Measurements from ENCODE around the gene CFAP77. TPM values are rescaled to one million over a fixed set of nuclear protein-coding genes. Genes with fewer than 3 reads are reported as not detected.

CFAP77 gene
- total and polyA plus RNA-seq, 2 of the 13 experiments (the other 11 are each of a cell fraction or from before 2014, with no cell fraction given), result not detected

DNA sequence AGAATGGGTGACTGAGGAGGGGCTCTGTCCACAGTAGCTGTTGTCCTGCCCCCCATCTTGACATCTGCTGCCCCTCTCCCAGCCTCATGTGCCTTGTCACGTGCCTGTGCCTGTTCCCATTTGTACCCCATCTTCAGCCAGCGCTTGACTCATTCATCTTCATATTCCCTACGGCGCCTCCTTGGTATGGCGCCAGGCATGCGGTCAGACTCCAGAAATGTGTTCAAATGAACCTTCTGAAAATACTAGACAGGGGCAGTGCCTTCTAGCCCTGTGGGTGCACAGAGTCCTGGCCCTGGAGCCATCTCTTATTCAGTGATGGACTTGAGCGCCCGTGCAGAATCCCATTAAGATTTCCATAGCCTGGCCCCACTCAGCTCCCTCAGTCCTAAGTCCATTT is 46.2 kb downstream of the CFAP77 start (continued):
- TF ChIP-seq, protein P1, sequence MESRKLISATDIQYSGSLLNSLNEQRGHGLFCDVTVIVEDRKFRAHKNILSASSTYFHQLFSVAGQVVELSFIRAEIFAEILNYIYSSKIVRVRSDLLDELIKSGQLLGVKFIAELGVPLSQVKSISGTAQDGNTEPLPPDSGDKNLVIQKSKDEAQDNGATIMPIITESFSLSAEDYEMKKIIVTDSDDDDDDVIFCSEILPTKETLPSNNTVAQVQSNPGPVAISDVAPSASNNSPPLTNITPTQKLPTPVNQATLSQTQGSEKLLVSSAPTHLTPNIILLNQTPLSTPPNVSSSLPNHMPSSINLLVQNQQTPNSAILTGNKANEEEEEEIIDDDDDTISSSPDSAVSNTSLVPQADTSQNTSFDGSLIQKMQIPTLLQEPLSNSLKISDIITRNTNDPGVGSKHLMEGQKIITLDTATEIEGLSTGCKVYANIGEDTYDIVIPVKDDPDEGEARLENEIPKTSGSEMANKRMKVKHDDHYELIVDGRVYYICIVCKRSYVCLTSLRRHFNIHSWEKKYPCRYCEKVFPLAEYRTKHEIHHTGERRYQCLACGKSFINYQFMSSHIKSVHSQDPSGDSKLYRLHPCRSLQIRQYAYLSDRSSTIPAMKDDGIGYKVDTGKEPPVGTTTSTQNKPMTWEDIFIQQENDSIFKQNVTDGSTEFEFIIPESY (CRISPR knock-in tag; IDR thresholded peaks at IDR 0.05), result 0 out of 2 replicates have a peak, but pooled peaks have one; percentile 23

DNA sequence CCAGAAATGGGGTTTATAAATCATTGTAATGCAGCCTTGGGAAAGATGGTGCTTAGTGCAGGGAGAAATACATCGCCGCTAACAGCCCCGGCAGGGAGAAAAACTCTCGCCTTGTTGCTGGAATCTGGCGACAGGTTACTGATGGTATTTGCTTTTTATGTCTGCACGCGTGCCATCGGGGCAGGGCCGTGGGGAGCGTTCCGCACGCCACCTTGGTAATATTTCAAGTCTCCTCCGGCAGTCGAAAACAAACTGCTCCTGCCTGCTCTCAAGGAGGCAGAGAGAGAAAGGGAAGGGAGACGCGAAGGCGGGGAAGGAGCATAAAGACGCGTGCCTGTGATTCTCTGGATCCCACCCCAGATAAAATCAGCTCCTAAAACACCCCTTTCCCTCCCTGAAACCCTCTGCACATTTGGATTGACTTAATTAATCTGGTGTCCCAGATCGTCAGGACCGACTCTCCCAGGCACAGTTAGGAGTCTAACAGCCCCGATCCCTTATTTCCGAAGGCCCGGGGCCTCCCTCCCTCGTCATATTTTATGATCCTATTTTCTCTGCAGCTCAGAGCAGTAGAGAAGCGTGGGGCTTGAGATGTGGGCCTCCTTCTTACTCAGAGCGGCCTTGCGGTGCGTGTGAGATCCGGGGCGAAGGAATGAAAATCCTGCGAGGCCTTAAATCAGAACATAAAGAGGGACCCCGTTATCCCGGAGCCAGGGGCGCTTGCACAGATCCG is 47.7 kb downstream of the CFAP77 start:
- Histone ChIP-seq H3K27me3 (ENCODE audit: control insufficient read depth in 1 of 2, insufficient read depth in 2 of 2, low read length in 2 of 2) (peaks cover 1 to 41% of the 10 kb centered on the region in 2 experiments), H3K4me3 (replicated peaks in 1 of 3; ENCODE audit: insufficient read depth in 1 of 3, low read depth in 2 of 3, low read length in 3 of 3) (no peak overlapping the region), H3K27ac (ENCODE audit: extremely low read length, insufficient read depth, low read length) (no peak overlapping the region), H3K9me3 (ENCODE audit: low read length) (no peaks in the 10 kb centered on the region), H3K4me2 (ENCODE audit: low read depth, low read length) (no peak overlapping the region), H4K20me1 (ENCODE audit: insufficient read depth, low read length) (no peaks in the 10 kb centered on the region), H3K4me1 (ENCODE audit: insufficient read depth, low read length) (no peaks in the 10 kb centered on the region), H3K36me3 (replicated peaks in 1 of 2; ENCODE audit: control insufficient read depth in 1 of 2, insufficient read depth in 2 of 2, low read length in 2 of 2) (no peaks in the 10 kb centered on the region), H2AFZ (ENCODE audit: low read length) (no peak overlapping the region), H3K79me2 (ENCODE audit: insufficient read depth, low read length) (no peaks in the 10 kb centered on the region), H3K9ac (ENCODE audit: insufficient read depth, low read depth, low read length) (no peak overlapping the region)
- ATAC-seq, result no peak
- intact Hi-C loops (cut with micrococcal nuclease; ENCODE audit: unreplicated experiment), result no loop called here
- DNase-seq (ENCODE audit: low spot score), result no peak
- ChIA-PET POLR2A (no interaction called here), CTCF (ENCODE audit: low intra/inter-chr PET ratio, low total read pairs) (no interaction called here)
- no peak for FAIRE-seq
- no TSS peak for BruUV-seq (replicated peaks)
- in situ Hi-C loops (cut with HindIII; ENCODE audit: extremely low pct_ligation_motif_present, low pct_unique_long_range_greater_than_20kb), result no loop called here
- 46% methylated on average over 31 of the region's 36 CpGs for WGBS (ENCODE audit: low lambda C conversion rate)
- TF ChIP-seq IKZF1 (IDR thresholded peaks at IDR 0.05) (no peak), SMYD3 (CRISPR knock-in tag; IDR thresholded peaks at IDR 0.05) (no peak), EP300 (IDR thresholded peaks at IDR 0.05; ENCODE audit: low read depth in 2 of 2, low read length in 2 of 2) (no peak), EP300 (CRISPR knock-in tag; IDR thresholded peaks at IDR 0.05; ENCODE audit: borderline replicate concordance) (no peak), ZBTB38 (CRISPR knock-in tag; IDR thresholded peaks at IDR 0.05) (no peak), ATF1 (CRISPR knock-in tag; IDR thresholded peaks at IDR 0.05) (no peak)
- TF ChIP-seq, protein P2, sequence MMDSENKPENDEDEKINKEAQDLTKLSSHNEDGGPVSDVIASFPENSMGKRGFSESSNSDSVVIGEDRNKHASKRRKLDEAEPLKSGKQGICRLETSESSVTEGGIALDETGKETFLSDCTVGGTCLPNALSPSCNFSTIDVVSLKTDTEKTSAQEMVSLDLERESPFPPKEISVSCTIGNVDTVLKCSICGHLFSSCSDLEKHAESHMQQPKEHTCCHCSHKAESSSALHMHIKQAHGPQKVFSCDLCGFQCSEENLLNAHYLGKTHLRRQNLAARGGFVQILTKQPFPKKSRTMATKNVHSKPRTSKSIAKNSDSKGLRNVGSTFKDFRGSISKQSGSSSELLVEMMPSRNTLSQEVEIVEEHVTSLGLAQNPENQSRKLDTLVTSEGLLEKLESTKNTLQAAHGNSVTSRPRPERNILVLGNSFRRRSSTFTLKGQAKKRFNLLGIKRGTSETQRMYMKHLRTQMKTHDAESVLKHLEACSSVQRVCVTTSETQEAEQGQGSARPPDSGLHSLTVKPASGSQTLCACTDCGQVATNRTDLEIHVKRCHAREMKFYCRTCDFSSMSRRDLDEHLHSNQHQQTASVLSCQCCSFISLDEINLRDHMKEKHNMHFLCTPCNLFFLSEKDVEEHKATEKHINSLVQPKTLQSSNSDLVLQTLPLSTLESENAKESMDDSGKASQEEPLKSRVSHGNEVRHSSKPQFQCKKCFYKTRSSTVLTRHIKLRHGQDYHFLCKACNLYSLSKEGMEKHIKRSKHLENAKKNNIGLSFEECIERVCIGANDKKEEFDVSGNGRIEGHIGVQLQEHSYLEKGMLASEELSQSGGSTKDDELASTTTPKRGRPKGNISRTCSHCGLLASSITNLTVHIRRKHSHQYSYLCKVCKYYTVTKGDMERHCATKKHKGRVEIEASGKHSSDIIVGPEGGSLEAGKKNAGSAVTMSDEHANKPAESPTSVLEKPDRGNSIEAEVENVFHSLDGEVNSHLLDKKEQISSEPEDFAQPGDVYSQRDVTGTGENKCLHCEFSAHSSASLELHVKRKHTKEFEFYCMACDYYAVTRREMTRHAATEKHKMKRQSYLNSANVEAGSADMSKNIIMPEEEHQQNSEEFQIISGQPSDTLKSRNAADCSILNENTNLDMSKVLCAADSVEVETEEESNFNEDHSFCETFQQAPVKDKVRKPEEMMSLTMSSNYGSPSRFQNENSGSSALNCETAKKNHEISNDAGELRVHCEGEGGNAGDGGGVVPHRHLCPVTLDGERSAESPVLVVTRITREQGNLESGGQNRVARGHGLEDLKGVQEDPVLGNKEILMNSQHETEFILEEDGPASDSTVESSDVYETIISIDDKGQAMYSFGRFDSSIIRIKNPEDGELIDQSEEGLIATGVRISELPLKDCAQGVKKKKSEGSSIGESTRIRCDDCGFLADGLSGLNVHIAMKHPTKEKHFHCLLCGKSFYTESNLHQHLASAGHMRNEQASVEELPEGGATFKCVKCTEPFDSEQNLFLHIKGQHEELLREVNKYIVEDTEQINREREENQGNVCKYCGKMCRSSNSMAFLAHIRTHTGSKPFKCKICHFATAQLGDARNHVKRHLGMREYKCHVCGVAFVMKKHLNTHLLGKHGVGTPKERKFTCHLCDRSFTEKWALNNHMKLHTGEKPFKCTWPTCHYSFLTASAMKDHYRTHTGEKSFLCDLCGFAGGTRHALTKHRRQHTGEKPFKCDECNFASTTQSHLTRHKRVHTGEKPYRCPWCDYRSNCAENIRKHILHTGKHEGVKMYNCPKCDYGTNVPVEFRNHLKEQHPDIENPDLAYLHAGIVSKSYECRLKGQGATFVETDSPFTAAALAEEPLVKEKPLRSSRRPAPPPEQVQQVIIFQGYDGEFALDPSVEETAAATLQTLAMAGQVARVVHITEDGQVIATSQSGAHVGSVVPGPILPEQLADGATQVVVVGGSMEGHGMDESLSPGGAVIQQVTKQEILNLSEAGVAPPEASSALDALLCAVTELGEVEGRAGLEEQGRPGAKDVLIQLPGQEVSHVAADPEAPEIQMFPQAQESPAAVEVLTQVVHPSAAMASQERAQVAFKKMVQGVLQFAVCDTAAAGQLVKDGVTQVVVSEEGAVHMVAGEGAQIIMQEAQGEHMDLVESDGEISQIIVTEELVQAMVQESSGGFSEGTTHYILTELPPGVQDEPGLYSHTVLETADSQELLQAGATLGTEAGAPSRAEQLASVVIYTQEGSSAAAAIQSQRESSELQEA (CRISPR knock-in tag; IDR thresholded peaks at IDR 0.05; ENCODE audit: not compliant biosample characterization), result no peak
- TF ChIP-seq, protein P3, sequence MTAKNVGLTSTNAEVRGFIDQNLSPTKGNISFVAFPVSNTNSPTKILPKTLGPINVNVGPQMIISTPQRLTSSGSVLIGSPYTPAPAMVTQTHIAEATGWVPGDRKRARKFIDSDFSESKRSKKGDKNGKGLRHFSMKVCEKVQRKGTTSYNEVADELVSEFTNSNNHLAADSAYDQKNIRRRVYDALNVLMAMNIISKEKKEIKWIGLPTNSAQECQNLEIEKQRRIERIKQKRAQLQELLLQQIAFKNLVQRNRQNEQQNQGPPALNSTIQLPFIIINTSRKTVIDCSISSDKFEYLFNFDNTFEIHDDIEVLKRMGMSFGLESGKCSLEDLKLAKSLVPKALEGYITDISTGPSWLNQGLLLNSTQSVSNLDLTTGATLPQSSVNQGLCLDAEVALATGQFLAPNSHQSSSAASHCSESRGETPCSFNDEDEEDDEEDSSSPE (CRISPR knock-in tag; IDR thresholded peaks at IDR 0.05), result no peak
- TF ChIP-seq, protein P4, sequence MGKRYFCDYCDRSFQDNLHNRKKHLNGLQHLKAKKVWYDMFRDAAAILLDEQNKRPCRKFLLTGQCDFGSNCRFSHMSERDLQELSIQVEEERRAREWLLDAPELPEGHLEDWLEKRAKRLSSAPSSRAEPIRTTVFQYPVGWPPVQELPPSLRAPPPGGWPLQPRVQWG (CRISPR knock-in tag; IDR thresholded peaks at IDR 0.05; ENCODE audit: borderline replicate concordance, low read depth), result no peak
